NCI-H2196 (cell line): ENCODE measurements around the gene AREL1.
"Not testable (repeated sequence)": the region's sequence is repeated elsewhere in the genome, so short reads cannot be mapped to it uniquely, and the experiment has no call there.

Experiments
- DNase-seq: peaks from one replicate; lab custom pipeline; 2025; ENCODE audit not compliant: unreplicated experiment; lab: John Stamatoyannopoulos, UW

The AREL1 gene, protein sequence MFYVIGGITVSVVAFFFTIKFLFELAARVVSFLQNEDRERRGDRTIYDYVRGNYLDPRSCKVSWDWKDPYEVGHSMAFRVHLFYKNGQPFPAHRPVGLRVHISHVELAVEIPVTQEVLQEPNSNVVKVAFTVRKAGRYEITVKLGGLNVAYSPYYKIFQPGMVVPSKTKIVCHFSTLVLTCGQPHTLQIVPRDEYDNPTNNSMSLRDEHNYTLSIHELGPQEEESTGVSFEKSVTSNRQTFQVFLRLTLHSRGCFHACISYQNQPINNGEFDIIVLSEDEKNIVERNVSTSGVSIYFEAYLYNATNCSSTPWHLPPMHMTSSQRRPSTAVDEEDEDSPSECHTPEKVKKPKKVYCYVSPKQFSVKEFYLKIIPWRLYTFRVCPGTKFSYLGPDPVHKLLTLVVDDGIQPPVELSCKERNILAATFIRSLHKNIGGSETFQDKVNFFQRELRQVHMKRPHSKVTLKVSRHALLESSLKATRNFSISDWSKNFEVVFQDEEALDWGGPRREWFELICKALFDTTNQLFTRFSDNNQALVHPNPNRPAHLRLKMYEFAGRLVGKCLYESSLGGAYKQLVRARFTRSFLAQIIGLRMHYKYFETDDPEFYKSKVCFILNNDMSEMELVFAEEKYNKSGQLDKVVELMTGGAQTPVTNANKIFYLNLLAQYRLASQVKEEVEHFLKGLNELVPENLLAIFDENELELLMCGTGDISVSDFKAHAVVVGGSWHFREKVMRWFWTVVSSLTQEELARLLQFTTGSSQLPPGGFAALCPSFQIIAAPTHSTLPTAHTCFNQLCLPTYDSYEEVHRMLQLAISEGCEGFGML

GRCh38 chr14:74712499-74713394 is at the start of gene AREL1, which contains the start of gene FCF1:
AREL1 (minus strand) TSS chr14:74713080; CDS start chr14:74685615, 27,465 bp downstream.
FCF1 (plus strand) TSS chr14:74713144; CDS start chr14:74713198, 54 bp downstream.
- no peak for DNase-seq

DNA sequence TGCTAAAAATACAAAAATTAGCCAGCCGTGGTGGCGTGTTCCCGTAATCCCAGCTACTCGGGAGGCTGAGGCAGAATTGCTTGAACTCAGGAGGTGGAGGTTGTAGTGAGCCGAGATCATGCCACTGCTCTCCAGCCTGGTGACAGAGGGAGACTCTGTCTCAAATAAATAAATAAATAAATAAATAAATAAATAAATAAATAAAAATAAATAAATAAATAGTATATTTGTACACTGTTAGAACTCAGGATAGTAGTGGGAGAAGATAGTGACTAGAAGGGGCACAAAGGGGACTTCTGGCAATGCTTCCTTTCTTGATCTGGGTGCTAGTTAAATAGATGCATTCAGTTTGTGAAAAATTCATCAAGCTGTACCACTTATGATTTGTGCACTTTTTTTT is 45.6 kb upstream of the AREL1 start:
- DNase-seq: not testable (repeated sequence)

- DNase-seq: no peak
Observed at GRCh38 chr14:74756326-74756725, 43.4 kb upstream of the AREL1 start.

- DNase-seq: no peak
Observed at GRCh38 chr14:74754899-74755298, 42.0 kb upstream of the AREL1 start.

DNA sequence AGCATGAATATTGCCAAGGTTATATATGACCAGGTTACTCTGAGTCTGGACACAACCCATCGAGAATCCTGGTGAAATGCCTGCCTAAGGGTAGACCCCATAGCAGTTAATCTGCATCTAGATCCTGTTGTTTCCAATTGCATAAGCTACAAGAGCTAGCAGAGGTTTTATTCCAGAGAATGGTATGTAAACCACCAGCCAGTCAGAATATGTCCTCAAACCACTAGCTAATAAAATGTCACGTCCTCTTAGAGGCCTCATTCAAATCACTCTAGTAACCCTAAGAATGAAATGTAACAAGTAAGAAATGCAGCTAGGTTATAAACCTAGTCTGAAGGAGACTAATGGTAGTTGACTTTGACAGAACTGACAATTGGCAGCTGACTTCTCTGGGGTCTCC is 41.3 kb upstream of the AREL1 start:
- DNase-seq: no peak

GRCh38 chr14:74747237-74747636 is 34.4 kb upstream of the AREL1 start:
- DNase-seq: no peak

DNA sequence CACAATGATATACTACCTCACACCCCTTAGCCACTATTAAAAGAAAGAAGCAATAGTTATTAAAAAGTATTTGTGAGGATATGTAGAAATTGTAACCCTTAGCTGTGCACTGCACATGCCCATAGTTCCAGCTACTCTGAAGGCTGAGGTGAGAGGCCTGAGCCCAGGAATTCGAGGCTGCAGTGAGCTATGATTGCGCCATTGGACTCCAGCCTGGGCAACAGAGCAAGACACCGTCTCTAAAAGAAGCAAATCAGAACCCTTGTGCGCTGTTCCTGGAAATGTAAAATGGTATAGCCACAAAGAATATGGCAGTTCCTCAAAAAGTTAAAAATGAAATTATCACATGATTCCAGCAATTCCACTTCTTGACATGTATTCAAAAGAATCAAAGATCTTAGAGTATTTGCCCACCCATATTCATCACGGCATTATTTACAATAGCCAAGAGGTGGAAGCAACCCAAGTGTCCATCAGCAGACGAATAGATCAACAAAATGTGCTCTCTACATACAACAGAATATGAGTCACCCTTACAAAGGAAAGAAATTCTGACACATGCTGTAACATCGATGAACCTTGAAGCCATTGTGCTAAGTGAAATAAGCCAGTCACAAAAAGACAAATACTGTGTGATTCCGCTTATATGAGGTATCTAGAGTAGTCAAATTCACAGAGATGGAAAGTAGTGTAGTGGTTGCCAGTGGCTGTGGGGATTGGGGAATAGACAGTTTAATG is 26.6 kb upstream of the AREL1 start:
- DNase-seq: no peak

DNA sequence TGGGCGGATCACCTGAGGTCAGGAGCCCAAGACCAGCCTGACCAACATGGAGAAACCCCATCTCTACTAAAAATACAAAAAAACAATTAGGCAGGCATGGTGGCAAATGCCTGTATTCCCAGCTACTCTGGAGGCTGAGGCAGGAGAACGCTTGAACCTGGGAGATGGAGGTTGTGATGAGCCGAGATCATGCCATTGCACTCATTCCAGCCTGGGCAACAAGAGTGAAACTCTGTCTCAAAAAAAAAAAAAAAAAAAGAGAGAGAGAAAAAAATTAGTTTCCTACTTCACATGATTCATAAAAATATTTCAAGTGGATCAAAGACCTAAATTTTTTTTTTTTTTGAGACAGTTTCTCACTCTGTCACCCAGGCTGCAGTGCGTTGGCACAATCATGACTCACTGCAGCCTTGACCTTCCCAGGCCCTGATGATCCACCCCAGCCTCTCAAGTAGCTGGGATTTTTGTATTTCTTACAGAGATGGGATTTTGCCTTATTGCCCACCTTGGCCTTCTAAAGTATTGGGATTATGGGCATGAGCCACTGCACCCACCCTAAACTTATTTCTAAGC is 25.0 kb upstream of the AREL1 start:
- no peak for DNase-seq

DNA sequence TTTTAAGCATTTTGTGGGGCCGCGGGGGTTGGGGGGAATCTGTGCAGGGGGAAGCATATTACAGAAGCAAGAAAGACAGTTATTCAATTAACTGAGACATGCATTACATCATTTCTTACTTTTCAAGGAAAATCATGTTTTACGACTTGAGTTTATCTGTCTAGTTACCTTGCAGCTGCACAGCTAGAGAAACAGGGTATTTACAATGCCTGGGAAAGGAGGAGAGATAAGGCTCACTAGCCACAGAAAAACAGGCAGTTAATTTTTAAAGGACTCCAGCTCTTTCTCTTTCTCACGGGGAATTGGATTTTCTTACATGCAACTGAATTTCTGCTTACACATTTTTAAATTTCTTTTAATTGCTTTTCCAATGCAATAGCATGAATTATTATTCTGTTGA is 22.2 kb upstream of the AREL1 start:
- DNase-seq: no peak

DNA sequence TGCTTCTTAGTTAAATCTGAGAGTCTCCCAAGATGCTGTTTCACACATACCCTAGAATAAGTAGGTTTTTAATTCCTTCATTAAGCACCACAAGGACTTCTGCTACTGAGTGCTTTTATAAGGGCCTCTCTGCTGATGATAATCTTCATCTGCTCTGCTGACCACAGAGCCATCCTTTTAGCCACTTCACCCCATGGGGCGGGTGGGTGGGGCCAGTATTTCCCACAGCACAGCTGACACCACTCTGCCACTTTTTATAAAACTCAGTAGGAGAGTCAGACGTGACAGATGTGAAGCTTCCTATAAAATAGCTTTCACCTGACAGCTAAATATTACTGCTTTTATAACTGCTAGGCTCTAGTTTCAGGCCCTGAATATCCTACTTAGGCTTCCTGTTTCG is 20.3 kb upstream of the AREL1 start:
- no peak for DNase-seq

DNA sequence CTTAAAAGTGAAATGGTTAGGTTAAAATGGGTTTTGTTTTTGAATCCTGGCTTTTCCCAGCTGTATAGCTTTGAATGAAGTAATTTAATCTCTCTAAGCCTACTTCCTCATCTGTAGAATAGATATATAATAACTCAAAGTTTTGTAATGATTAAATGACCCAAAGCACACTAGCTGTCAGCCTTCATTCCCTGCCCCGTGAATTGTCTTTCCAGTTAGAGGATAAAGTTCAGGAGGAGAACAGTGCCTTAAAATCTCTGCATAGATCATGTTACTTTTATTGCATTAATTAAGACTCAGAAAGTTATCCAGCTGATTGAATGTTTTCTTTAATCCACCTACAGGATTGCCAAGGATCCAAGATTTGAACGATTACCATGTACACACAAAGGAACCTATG is 19.5 kb upstream of the AREL1 start:
- no peak for DNase-seq

DNA sequence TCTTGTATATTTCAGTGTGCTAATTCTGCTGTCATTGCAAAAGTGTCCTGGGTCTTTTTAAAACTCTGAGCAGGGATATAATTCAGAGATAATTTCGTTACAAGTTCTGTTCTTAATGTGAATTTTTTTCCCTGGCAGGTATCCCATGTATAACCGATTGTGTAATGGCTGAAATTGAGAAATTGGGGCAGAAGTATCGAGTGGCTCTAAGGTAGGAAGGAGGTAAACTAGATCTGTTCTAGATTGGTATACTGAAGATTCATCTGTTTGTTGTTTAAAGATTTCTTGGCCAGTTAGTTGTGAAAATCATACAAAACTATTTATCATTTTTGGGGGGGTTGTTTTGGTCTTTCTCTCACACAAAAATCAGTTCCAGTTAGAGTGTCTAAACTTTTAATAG is 10.3 kb upstream of the AREL1 start:
- no peak for DNase-seq

- DNase-seq: no peak
Observed at GRCh38 chr14:74720526-74720925, 7.6 kb upstream of the AREL1 start.

DNA sequence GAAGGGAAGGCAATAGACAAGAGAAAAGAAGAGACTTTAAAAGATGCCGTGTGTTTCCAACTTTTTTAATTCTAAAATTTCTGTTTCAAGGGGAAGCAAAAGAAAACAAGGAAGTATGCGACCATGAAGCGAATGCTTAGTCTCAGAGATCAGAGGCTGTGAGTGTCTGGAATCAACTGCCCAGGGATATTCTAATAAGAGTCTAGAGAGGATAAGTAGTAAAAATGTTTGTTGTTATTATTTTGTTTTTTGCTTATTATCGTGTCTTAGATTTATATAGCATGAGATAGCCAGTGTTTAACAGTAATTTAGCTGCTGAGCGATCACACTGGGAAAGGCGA is 485 bp upstream of the AREL1 start:
- no peak for DNase-seq

DNA sequence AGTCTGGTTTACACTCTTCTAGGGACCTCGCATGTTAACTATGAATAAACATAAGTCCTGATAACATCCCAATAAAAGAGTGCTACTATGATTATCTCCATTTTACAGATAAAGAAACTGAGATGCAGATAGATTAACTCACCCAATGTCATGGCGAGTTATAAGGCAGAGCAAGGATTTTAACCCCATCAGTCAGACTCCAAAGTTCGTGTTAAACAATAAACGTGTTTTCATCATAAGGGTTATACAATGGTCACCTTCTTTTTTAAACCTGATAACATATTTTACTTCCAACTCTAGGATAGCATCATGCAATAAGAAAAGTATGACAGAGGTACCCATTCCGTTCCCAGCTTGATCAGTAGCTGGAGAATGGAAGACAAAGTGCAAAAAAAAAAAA is 1.2 kb downstream of the AREL1 start:
- DNase-seq: no peak

GRCh38 chr14:74710480-74710879 is 2.4 kb downstream of the AREL1 start:
- DNase-seq: no peak

DNA sequence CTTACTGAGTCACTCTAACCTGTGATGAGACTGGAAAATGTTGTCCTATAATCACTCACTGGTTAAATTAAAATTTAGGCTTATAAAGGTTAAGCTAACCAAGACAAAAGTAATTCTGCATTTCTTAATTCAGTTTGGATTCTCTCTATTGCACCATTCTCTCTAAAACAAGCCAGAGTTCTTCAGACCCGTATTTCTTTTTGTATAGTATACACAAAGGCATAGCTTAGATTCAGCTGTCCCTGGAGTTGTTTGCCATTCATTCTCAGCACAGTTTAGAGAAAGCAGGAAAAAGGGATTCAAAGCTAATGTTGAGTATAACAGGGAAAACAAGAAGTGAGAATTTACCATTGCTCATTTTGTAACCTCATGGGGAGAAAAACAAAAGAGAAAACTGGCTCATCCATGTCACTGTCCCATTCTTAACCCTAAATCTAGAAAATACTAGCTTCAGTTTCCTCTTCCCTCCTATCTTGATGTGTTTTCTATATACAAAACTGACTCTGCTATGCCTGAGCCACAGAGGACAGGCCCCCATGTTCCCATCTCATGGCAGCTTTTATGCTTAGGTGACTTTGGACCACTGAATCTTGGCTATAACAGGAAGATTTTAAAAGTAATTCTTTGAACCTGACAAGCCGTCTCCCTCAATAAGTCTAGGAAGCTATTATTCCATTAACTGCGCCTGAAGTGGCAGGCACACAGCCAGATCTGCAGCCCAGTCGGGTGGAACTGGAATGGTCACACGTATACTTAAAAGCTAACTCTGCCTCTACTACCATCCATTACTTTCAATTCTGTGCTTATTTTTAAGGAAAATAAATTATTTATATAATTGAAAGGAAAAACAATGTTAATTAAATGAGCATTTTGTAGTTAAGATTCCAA is 7.0 kb downstream of the AREL1 start:
- no peak for DNase-seq

DNA sequence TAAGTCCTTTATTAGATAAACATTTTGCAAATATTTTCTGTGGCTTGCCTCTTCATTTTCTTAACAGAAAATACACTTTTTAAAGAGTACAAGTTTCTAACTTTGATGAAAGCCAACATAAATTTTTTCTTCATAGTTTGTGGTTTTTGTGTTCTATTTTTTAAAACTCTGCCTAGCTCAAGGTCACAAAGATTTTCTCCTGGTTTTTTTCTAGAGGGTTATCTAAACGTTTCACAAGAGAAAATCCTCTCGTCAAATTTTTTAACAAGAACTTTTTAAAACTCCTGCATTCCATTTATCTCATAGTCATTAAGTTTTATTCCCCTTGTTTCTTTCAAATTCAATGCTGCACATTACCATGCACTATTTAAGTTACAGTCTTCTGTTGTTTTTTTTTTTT is 8.2 kb downstream of the AREL1 start:
- DNase-seq: no peak

DNA sequence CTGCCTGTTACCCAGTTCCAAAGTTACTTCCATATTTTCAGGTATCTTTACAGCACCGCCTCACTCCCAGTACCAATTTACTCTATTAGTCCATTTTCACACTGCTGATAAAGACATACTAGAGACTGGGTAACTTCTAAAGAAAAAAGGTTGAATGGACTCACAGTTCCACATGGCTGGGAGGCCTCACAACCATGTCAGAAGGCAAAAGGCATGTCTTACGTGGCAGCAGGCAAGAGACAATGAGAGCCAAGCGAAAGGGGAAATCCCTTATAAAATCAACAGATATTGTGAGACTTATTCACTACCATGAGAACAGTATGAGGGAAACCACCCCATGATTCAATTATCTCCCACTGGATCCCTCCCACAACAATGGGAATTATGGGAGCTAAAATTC is 9.8 kb downstream of the AREL1 start:
- DNase-seq: no peak
